HepG2 (cell line): Measurements from ENCODE around the gene PNMA3. TPM values are rescaled to one million over a fixed set of nuclear protein-coding genes. Genes with fewer than 3 reads are reported as not detected.

Experiments
- AKNA ChIP-seq: sonication (generic); formaldehyde crosslinking; IDR thresholded peaks from 2 replicates; pipeline ENCODE4 v1.4.0; 2020; ENCODE audit warnings: missing genetic modification reagents, borderline replicate concordance
- HOXA9 ChIP-seq: sonication (generic); formaldehyde crosslinking; IDR thresholded peaks from 2 replicates; pipeline ENCODE4 v1.8.1; 2022; ENCODE audit warnings: missing genetic modification reagents, mild to moderate bottlenecking, moderate library complexity, borderline replicate concordance
- IRX3 ChIP-seq: sonication (generic); formaldehyde crosslinking; IDR thresholded peaks from 2 replicates; pipeline ENCODE4 v1.8.1; 2023; ENCODE audit warnings: mild to moderate bottlenecking, low read depth, missing genetic modification reagents, borderline replicate concordance
- USF2 ChIP-seq, 2 experiments: sonication (generic) in 1 of 2; formaldehyde crosslinking in 1 of 2; IDR thresholded peaks; 2 replicates each; pipeline versions ENCODE4 v1.5.1 to v1.6.1; 2011 to 2020; ENCODE audit warnings: borderline replicate concordance in 1 of 2, low read depth in 1 of 2, low read length in 1 of 2, mild to moderate bottlenecking in 1 of 2, missing genetic modification reagents in 1 of 2, moderate library complexity in 1 of 2
- ZNF121 ChIP-seq: sonication (generic); formaldehyde crosslinking; IDR thresholded peaks from 2 replicates; pipeline ENCODE4 v1.5.0; 2020; ENCODE audit warnings: mild to moderate bottlenecking, missing genetic modification reagents
- ZNF205 ChIP-seq: IDR thresholded peaks from 2 replicates; pipeline ENCODE4 v1.6.1; 2018; ENCODE audit warnings: missing biosample characterization, missing genetic modification reagents
- ZNF280D ChIP-seq: sonication (generic); formaldehyde crosslinking; IDR thresholded peaks from 2 replicates; pipeline ENCODE4 v1.5.1; 2020; ENCODE audit warnings: mild to moderate bottlenecking, missing genetic modification reagents
- ZNF292 ChIP-seq: sonication (generic); formaldehyde crosslinking; IDR thresholded peaks from 2 replicates; pipeline ENCODE4 v1.8.1; 2022; ENCODE audit warnings: mild to moderate bottlenecking, low read depth, missing genetic modification reagents, borderline replicate concordance
- ZNF513 ChIP-seq: sonication (generic); formaldehyde crosslinking; conservative IDR thresholded peaks from 2 replicates; pipeline ENCODE4 v1.5.0; 2020; ENCODE audit warnings: missing genetic modification reagents
- ZNF557 ChIP-seq: sonication (generic); formaldehyde crosslinking; IDR thresholded peaks from 2 replicates; pipeline ENCODE4 v1.4.0; 2020; ENCODE audit warnings: missing genetic modification reagents
- ZNF589 ChIP-seq: sonication (generic); formaldehyde crosslinking; conservative IDR thresholded peaks from 2 replicates; pipeline ENCODE4 v1.8.0; 2022; ENCODE audit warnings: mild to moderate bottlenecking, moderate library complexity, missing genetic modification reagents
- ZNF605 ChIP-seq: sonication (generic); formaldehyde crosslinking; IDR thresholded peaks from 2 replicates; pipeline ENCODE4 v1.8.0; 2022; ENCODE audit warnings: mild to moderate bottlenecking, missing genetic modification reagents
- ZNF766 ChIP-seq: sonication (generic); formaldehyde crosslinking; IDR thresholded peaks from 2 replicates; pipeline ENCODE4 v1.5.0; 2020; ENCODE audit warnings: missing genetic modification reagents, borderline replicate concordance
- polyA plus RNA-seq, 8 experiments: library from polyadenylated mRNA; depleted of rRNA in 3 of 8; stranded (reverse) in 7 of 8; unstranded in 1 of 8; fragments of >200 nt; fragmentation: Illumina TruSeq in 4 of 8; extraction: Trizol in 4 of 8; gene quantifications; 2 replicates each; pipeline versions ENCODE4 v1.2.1 to v1.2.3, GENCODE V29; 2011 to 2016; ENCODE audit warnings: low read depth in 4 of 8, missing spikeins in 1 of 8, mixed read lengths in 1 of 8; ENCODE audit not compliant: insufficient read depth in 1 of 8
- total RNA-seq, 5 experiments: library from RNA; depleted of rRNA; stranded (reverse); fragments of >200 nt; fragmentation: Illumina TruSeq; extraction: Trizol; gene quantifications; 2 replicates each; pipeline ENCODE4 v1.2.3, GENCODE V29; 2016; ENCODE audit warnings: low read depth in 1 of 5
- TF ChIP-seq, protein P1 (sequence below): sonication (generic); formaldehyde crosslinking; IDR thresholded peaks from 2 replicates; pipeline ENCODE4 v1.4.0; 2020; ENCODE audit warnings: mild to moderate bottlenecking, missing genetic modification reagents

Gene PNMA3
- total and polyA plus RNA-seq, 2 of the 13 experiments (the other 11 are each of a cell fraction or from before 2014, with no cell fraction given) = not detected

DNA sequence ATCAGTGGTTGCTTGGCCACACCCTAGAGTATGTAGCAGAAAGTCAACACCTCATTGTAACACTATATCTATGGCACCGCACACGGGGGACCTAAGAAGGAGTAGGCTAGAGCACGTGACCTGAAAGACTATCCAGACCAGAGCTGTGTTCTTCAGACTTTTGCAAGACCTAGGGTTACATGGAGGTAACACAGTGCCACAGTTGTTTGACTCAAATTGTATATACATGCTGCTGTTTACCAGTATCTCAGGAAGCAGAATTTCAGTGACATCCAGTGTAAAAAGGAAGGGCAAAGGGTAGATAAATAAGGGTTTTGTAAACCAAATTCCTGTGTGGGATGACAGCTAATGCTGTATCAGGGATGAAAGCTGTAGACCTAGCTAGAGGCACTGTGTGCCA is 46.1 kb downstream of the PNMA3 start (continued):
- TF ChIP-seq ZNF280D (CRISPR knock-in tag) = no peak
- TF ChIP-seq, protein P1, sequence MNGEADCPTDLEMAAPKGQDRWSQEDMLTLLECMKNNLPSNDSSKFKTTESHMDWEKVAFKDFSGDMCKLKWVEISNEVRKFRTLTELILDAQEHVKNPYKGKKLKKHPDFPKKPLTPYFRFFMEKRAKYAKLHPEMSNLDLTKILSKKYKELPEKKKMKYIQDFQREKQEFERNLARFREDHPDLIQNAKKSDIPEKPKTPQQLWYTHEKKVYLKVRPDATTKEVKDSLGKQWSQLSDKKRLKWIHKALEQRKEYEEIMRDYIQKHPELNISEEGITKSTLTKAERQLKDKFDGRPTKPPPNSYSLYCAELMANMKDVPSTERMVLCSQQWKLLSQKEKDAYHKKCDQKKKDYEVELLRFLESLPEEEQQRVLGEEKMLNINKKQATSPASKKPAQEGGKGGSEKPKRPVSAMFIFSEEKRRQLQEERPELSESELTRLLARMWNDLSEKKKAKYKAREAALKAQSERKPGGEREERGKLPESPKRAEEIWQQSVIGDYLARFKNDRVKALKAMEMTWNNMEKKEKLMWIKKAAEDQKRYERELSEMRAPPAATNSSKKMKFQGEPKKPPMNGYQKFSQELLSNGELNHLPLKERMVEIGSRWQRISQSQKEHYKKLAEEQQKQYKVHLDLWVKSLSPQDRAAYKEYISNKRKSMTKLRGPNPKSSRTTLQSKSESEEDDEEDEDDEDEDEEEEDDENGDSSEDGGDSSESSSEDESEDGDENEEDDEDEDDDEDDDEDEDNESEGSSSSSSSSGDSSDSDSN (CRISPR knock-in tag) = no peak
- TF ChIP-seq ZNF605 (CRISPR knock-in tag) = no peak
- no peak for TF ChIP-seq ZNF513
- TF ChIP-seq IRX3 (CRISPR knock-in tag) = no peak
- no peak for TF ChIP-seq ZNF557
- TF ChIP-seq AKNA = no peak
- no peak for TF ChIP-seq ZNF121 (CRISPR knock-in tag)
- no peak for TF ChIP-seq USF2 (IDR thresholded peaks at IDR 0.05; ENCODE audit: low read depth, low read length)
- TF ChIP-seq USF2 (CRISPR knock-in tag; IDR thresholded peaks at IDR 0.05; ENCODE audit: borderline replicate concordance) = peak; percentile 74; the same call in 1 of the 2 replicates
- no peak for TF ChIP-seq ZNF589
- no peak for TF ChIP-seq ZNF205 (CRISPR knock-in tag)
- TF ChIP-seq HOXA9 (CRISPR knock-in tag) = no peak
- no peak for TF ChIP-seq ZNF766 (CRISPR knock-in tag)
- no peak for TF ChIP-seq ZNF292 (CRISPR knock-in tag)
